Measurements from ENCODE around the gene SAPCD1.
"Not testable (repeated sequence)": the region's sequence is repeated elsewhere in the genome, so short reads cannot be mapped to it uniquely, and the experiment has no call there.

SAPCD1 gene

GRCh38 chr6:31779908-31780307 is 17.5 kb downstream of the SAPCD1 start:
- DNase-seq, result no peak

- DNase-seq, result no peak
Measured at GRCh38 chr6:31780507-31781243, 18.2 kb downstream of the SAPCD1 start.

- no peak for DNase-seq
Measured at GRCh38 chr6:31781244-31782125, 19.0 kb downstream of the SAPCD1 start.

- no peak for DNase-seq
Measured at GRCh38 chr6:31782126-31782855, 19.8 kb downstream of the SAPCD1 start.

- DNase-seq, result no peak
Measured at GRCh38 chr6:31784098-31784925, 21.9 kb downstream of the SAPCD1 start.

GRCh38 chr6:31785475-31785874 is 23.0 kb downstream of the SAPCD1 start:
- DNase-seq, result no peak

GRCh38 chr6:31791324-31792089 is 29.1 kb downstream of the SAPCD1 start:
- peak; percentile 36 for DNase-seq

GRCh38 chr6:31792090-31792374 is 29.6 kb downstream of the SAPCD1 start:
- no peak for DNase-seq

GRCh38 chr6:31792761-31793171 is 30.3 kb downstream of the SAPCD1 start:
- no peak for DNase-seq

GRCh38 chr6:31793927-31794245 is 31.4 kb downstream of the SAPCD1 start:
- DNase-seq, result not testable (repeated sequence)

GRCh38 chr6:31794294-31794865 is 31.9 kb downstream of the SAPCD1 start:
- DNase-seq, result no peak

- DNase-seq, result no peak
Measured at GRCh38 chr6:31794866-31795615, 32.6 kb downstream of the SAPCD1 start.

GRCh38 chr6:31795616-31796298 is 33.3 kb downstream of the SAPCD1 start, which contains the start of gene VARS1:
Gene VARS1 (minus strand): TSS chr6:31795752. CDS start chr6:31795217, 535 bp downstream.
- peak; percentile 66 for DNase-seq

- DNase-seq, result no peak
Measured at GRCh38 chr6:31796993-31797385, 34.5 kb downstream of the SAPCD1 start.

GRCh38 chr6:31797588-31797987 is 35.1 kb downstream of the SAPCD1 start:
- no peak for DNase-seq

GRCh38 chr6:31799781-31800180 is 37.3 kb downstream of the SAPCD1 start:
- DNase-seq, result no peak

- not testable (repeated sequence) for DNase-seq
Measured at GRCh38 chr6:31801031-31801927, 38.8 kb downstream of the SAPCD1 start.

GRCh38 chr6:31805939-31806469 is 43.5 kb downstream of the SAPCD1 start:
- DNase-seq, result no peak

Data from DMS 273 treated with DMSO at 0.1 percent for 48 hours (cell line).